Neural progenitor cell (in vitro differentiated cells): ENCODE results near the gene ACOX3. TPM values are rescaled to one million over a fixed set of nuclear protein-coding genes. Genes with fewer than 3 reads are reported as not detected.

Source experiments
- DNase-seq: peaks from one replicate; pipeline ENCODE4 v3.0.0-alpha.2; 2016; ENCODE audit warnings: low spot score
- H2AFZ ChIP-seq: fragments of 200-600 bp; sonication (generic); replicated peaks from 2 replicates; pipeline ENCODE4 v1.6.1; 2016; ENCODE audit warnings: antibody characterized with exemption
- H3F3A ChIP-seq: fragments of 200-600 bp; sonication (generic); 2 replicates; pipeline ENCODE4 v1.6.1; 2016; ENCODE audit warnings: antibody characterized with exemption, low read depth
- H3K27ac ChIP-seq: fragments of 200-600 bp; sonication (generic); 2 replicates; pipeline ENCODE4 v1.5.1; 2016; ENCODE audit warnings: mild to moderate bottlenecking
- H3K27me3 ChIP-seq: fragments of 200-600 bp; sonication (generic); 2 replicates; pipeline ENCODE4 v1.6.1; 2016; ENCODE audit warnings: mild to moderate bottlenecking, moderate library complexity
- H3K36me3 ChIP-seq: fragments of 200-600 bp; sonication (generic); 2 replicates; pipeline ENCODE4 v1.5.1; 2016
- H3K4me1 ChIP-seq: fragments of 200-600 bp; sonication (generic); 2 replicates; pipeline ENCODE4 v1.6.1; 2016; ENCODE audit warnings: mixed run types
- H3K4me2 ChIP-seq: fragments of 200-600 bp; sonication (generic); 2 replicates; pipeline ENCODE4 v1.6.1; 2016
- H3K4me3 ChIP-seq: fragments of 200-600 bp; sonication (generic); 2 replicates; pipeline ENCODE4 v1.5.1; 2016
- H3K79me2 ChIP-seq: fragments of 200-600 bp; sonication (generic); 2 replicates; pipeline ENCODE4 v1.6.1; 2016; ENCODE audit warnings: low read depth
- H3K9ac ChIP-seq: fragments of 200-600 bp; sonication (generic); 2 replicates; pipeline ENCODE4 v1.6.1; 2016
- H3K9me3 ChIP-seq: fragments of 200-600 bp; sonication (generic); 2 replicates; pipeline ENCODE4 v1.5.1; 2016; ENCODE audit warnings: low read depth
- H4K20me1 ChIP-seq: fragments of 200-600 bp; sonication (generic); 2 replicates; pipeline ENCODE4 v1.6.1; 2016; ENCODE audit warnings: low read depth
- H3K27ac Mint-ChIP-seq: 3 replicates; pipeline ENCODE4 v1.8.0; 2021; ENCODE audit warnings: mixed read lengths
- H3K27me3 Mint-ChIP-seq: 2 replicates; pipeline ENCODE4 v1.8.0; 2022; ENCODE audit warnings: low read depth, mild to moderate bottlenecking, inconsistent platforms, moderate library complexity, mixed read lengths; ENCODE audit not compliant: insufficient read depth
- H3K36me3 Mint-ChIP-seq: 3 replicates; pipeline ENCODE4 v1.8.0; 2021; ENCODE audit warnings: mixed read lengths
- H3K4me1 Mint-ChIP-seq: 3 replicates; pipeline ENCODE4 v1.8.0; 2021; ENCODE audit warnings: mixed read lengths
- H3K4me3 Mint-ChIP-seq: 3 replicates; pipeline ENCODE4 v1.8.0; 2021; ENCODE audit warnings: mild to moderate bottlenecking, moderate library complexity, mixed read lengths
- H3K9me3 Mint-ChIP-seq: 3 replicates; pipeline ENCODE4 v1.8.0; 2020; ENCODE audit warnings: mixed read lengths
- EZH2 ChIP-seq: fragments of 200-600 bp; sonication (generic); IDR thresholded peaks from 2 replicates; pipeline ENCODE4 v1.6.1; 2017; ENCODE audit warnings: antibody characterized with exemption, mild to moderate bottlenecking, moderate library complexity
- EZH2phosphoT487 ChIP-seq: fragments of 200-600 bp; sonication (generic); IDR thresholded peaks from 2 replicates; pipeline ENCODE4 v1.6.1; 2017; ENCODE audit warnings: antibody characterized with exemption
- total RNA-seq: library from RNA; depleted of rRNA; stranded (reverse); fragments of >200 nt; gene quantifications from 2 replicates; pipeline ENCODE4 v1.2.3, GENCODE V29; 2015; ENCODE audit warnings: low replicate concordance
- TF ChIP-seq, protein P1 (sequence below): fragments of 200-600 bp; sonication (generic); IDR thresholded peaks from 2 replicates; pipeline ENCODE4 v1.5.1; 2017; ENCODE audit warnings: antibody characterized with exemption, mild to moderate bottlenecking

The ACOX3 gene
- total RNA-seq, 1 donor from 2014 or later: 14.0 TPM

- H3K4me1 ChIP-seq: no peaks in the 10 kb centered on the region
- Mint-ChIP-seq H3K4me3 (no peak overlapping the region), H3K36me3 (peaks cover 2% of the 10 kb centered on the region), H3K9me3 (peaks cover 10% of the 10 kb centered on the region), H3K27me3 (no peaks in the 10 kb centered on the region), H3K27ac (no peak overlapping the region), H3K4me1 (peaks cover 7% of the 10 kb centered on the region)
- no peaks in the 10 kb centered on the region for H3K36me3 ChIP-seq
- no peak for DNase-seq
- H3K27ac ChIP-seq: no peak overlapping the region
- no peak overlapping the region for H3K9ac ChIP-seq
- no peaks in the 10 kb centered on the region for H4K20me1 ChIP-seq
- H3K27me3 ChIP-seq: no peaks in the 10 kb centered on the region
- no peak overlapping the region for H2AFZ ChIP-seq
- peaks cover 8% of the 10 kb centered on the region for H3K9me3 ChIP-seq
- H3K4me2 ChIP-seq: no peak overlapping the region
- no peaks in the 10 kb centered on the region for H3K79me2 ChIP-seq
- no peak overlapping the region for H3K4me3 ChIP-seq
- no peaks in the 10 kb centered on the region for H3F3A ChIP-seq
- TF ChIP-seq, protein P1, sequence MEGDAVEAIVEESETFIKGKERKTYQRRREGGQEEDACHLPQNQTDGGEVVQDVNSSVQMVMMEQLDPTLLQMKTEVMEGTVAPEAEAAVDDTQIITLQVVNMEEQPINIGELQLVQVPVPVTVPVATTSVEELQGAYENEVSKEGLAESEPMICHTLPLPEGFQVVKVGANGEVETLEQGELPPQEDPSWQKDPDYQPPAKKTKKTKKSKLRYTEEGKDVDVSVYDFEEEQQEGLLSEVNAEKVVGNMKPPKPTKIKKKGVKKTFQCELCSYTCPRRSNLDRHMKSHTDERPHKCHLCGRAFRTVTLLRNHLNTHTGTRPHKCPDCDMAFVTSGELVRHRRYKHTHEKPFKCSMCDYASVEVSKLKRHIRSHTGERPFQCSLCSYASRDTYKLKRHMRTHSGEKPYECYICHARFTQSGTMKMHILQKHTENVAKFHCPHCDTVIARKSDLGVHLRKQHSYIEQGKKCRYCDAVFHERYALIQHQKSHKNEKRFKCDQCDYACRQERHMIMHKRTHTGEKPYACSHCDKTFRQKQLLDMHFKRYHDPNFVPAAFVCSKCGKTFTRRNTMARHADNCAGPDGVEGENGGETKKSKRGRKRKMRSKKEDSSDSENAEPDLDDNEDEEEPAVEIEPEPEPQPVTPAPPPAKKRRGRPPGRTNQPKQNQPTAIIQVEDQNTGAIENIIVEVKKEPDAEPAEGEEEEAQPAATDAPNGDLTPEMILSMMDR: no peak
- no peak for TF ChIP-seq EZH2phosphoT487
- no peak for TF ChIP-seq EZH2
These were observed 75.6 kb downstream of the ACOX3 start for GRCh38 chr4:8364848-8365350.

DNA sequence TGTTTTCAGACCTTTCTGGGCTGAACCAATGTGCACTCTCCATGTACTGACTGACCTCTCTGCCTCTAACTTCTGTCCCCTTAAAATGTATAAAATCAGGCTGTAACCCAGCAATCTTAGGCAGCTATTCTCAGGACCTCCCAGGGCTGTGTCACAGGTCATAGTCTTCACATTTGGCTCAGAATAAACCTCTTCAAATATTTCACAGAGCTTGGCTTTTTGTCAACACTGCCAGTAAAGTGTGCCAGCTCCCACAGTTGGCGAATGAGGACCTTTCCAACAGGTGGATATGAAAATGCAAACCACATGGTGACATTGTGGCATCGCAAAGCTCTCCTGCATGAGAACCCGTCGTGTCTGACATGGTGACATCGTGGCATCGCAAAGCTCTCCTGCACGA, 76.4 kb downstream of the ACOX3 start:
- H3K4me1 Mint-ChIP-seq: peaks cover 7% of the 10 kb centered on the region
- Histone ChIP-seq H3K9ac (no peak overlapping the region), H3K4me1 (no peaks in the 10 kb centered on the region), H3K27ac (no peak overlapping the region), H3F3A (no peaks in the 10 kb centered on the region), H3K9me3 (peaks cover 8% of the 10 kb centered on the region), H3K4me2 (no peak overlapping the region), H3K36me3 (no peaks in the 10 kb centered on the region), H3K27me3 (no peaks in the 10 kb centered on the region), H2AFZ (no peak overlapping the region), H3K79me2 (no peaks in the 10 kb centered on the region), H3K4me3 (no peak overlapping the region), H4K20me1 (no peaks in the 10 kb centered on the region)
- TF ChIP-seq EZH2 (no peak), EZH2phosphoT487 (no peak)
- TF ChIP-seq, protein P1: no peak
- H3K27ac Mint-ChIP-seq: no peak overlapping the region
- peaks cover 2% of the 10 kb centered on the region for H3K36me3 Mint-ChIP-seq
- H3K9me3 Mint-ChIP-seq: peaks cover 10% of the 10 kb centered on the region
- no peak overlapping the region for H3K4me3 Mint-ChIP-seq
- no peak for DNase-seq
- no peaks in the 10 kb centered on the region for H3K27me3 Mint-ChIP-seq

- no peak for TF ChIP-seq EZH2phosphoT487
- TF ChIP-seq, protein P1: no peak
- TF ChIP-seq EZH2: no peak
- H3K36me3 Mint-ChIP-seq: peaks cover 2% of the 10 kb centered on the region
- H2AFZ ChIP-seq: no peak overlapping the region
- H3K9ac ChIP-seq: no peak overlapping the region
- H3K4me2 ChIP-seq: no peak overlapping the region
- H3K4me3 Mint-ChIP-seq: no peak overlapping the region
- H3K79me2 ChIP-seq: no peaks in the 10 kb centered on the region
- peaks cover 14% of the 10 kb centered on the region for H3K9me3 Mint-ChIP-seq
- no peaks in the 10 kb centered on the region for H3F3A ChIP-seq
- H3K27me3 Mint-ChIP-seq: peaks cover 2% of the 10 kb centered on the region
- no peaks in the 10 kb centered on the region for H3K27me3 ChIP-seq
- no peaks in the 10 kb centered on the region for H3K4me1 ChIP-seq
- H3K27ac Mint-ChIP-seq: no peak overlapping the region
- DNase-seq: no peak
- H3K4me3 ChIP-seq: no peak overlapping the region
- no peak overlapping the region for H3K27ac ChIP-seq
- H3K9me3 ChIP-seq: peaks cover 8% of the 10 kb centered on the region
- H4K20me1 ChIP-seq: no peaks in the 10 kb centered on the region
- peaks cover 15% of the 10 kb centered on the region for H3K4me1 Mint-ChIP-seq
- H3K36me3 ChIP-seq: no peaks in the 10 kb centered on the region
These were observed 78.0 kb downstream of the ACOX3 start for GRCh38 chr4:8362483-8362882.
